AG10803 (cell line): Measurements from ENCODE around the gene EBI3.
A peak's percentile ranks its signal among the peaks of the same experiment; 100 is the strongest.

Experiments used
- DNase-seq: peaks from one replicate; pipeline ENCODE4 v3.0.0; 2010; ENCODE audit warnings: low read depth
- H3K4me3 ChIP-seq: 2 replicates; pipeline ENCODE4 v1.5.1; 2011; ENCODE audit warnings: mild to moderate bottlenecking, low read length, control low read depth
- CTCF ChIP-seq: conservative IDR thresholded peaks from 2 replicates; pipeline ENCODE4 v1.5.1; 2011; ENCODE audit warnings: mild to moderate bottlenecking, low read length, control low read depth, inconsistent platforms

EBI3 gene

GRCh38 chr19:4246767-4247593 lies 17.7 kb downstream of the EBI3 start, which contains the start of gene YJU2:
Gene YJU2 (plus strand): TSS chr19:4247080. CDS start chr19:4247147, 67 bp downstream.
- peak within 1 kb of the TSS; percentile 76 for H3K4me3 ChIP-seq
- DNase-seq, result peak; percentile 99
- peak; percentile 55 for TF ChIP-seq CTCF

GRCh38 chr19:4256563-4256962 lies 27.2 kb downstream of the EBI3 start:
- no peak for DNase-seq
- TF ChIP-seq CTCF, result no peak
- no peak overlapping the region for H3K4me3 ChIP-seq

- no peak for TF ChIP-seq CTCF
- H3K4me3 ChIP-seq, result no peak overlapping the region
- no peak for DNase-seq
Measured at GRCh38 chr19:4257025-4257424, 27.7 kb downstream of the EBI3 start.

GRCh38 chr19:4258181-4258580 lies 28.9 kb downstream of the EBI3 start:
- DNase-seq, result no peak
- TF ChIP-seq CTCF, result no peak
- H3K4me3 ChIP-seq, result no peak overlapping the region

GRCh38 chr19:4260613-4261191 lies 31.4 kb downstream of the EBI3 start:
- no peak overlapping the region for H3K4me3 ChIP-seq
- no peak for DNase-seq
- no peak for TF ChIP-seq CTCF

GRCh38 chr19:4264812-4265211 lies 35.5 kb downstream of the EBI3 start:
- TF ChIP-seq CTCF, result no peak
- H3K4me3 ChIP-seq, result no peak overlapping the region
- DNase-seq, result no peak
